GM20431 (cell line): ENCODE results near the gene ABCC5.
"Not testable (repeated sequence)": the region's sequence is repeated elsewhere in the genome, so short reads cannot be mapped to it uniquely, and the experiment has no call there.

Source experiments
- in situ Hi-C: fragments of 300-500 bp; cut with MseI, MboI; formaldehyde crosslinking; loops from one replicate; pipeline ENCODE4 v1.15.0; 2020; ENCODE audit warnings: low sequenced_read_pairs; ENCODE audit not compliant: unreplicated experiment

ABCC5 gene

GRCh38 chr3:184016811-184017671 lies 643 bp downstream of the ABCC5 start:
- in situ Hi-C loops, result loop anchor here (10.0 kb wide), 1 partner anchor 112 kb away; no protein-coding TSS in a partner anchor

GRCh38 chr3:184016169-184016570 lies 1.5 kb downstream of the ABCC5 start:
- in situ Hi-C loops, result loop anchor here (10.0 kb wide), 1 partner anchor 111 kb away; no protein-coding TSS in a partner anchor

- in situ Hi-C loops, result loop anchor here (10.0 kb wide), 1 partner anchor 111 kb away; no protein-coding TSS in a partner anchor
These were observed 2.2 kb downstream of the ABCC5 start for GRCh38 chr3:184015381-184016019.

GRCh38 chr3:184011937-184012889 lies 5.5 kb downstream of the ABCC5 start:
- in situ Hi-C loops, result loop anchor here (10.0 kb wide), 1 partner anchor 107 kb away; no protein-coding TSS in a partner anchor

GRCh38 chr3:184011230-184011876 lies 6.3 kb downstream of the ABCC5 start:
- in situ Hi-C loops, result loop anchor here (10.0 kb wide), 1 partner anchor 107 kb away; no protein-coding TSS in a partner anchor

- in situ Hi-C loops, result no loop called here
These were observed 9.5 kb downstream of the ABCC5 start for GRCh38 chr3:184008161-184008560.

- in situ Hi-C loops, result not testable (repeated sequence)
These were observed 10.4 kb downstream of the ABCC5 start for GRCh38 chr3:184007143-184007813.

- in situ Hi-C loops, result no loop called here
These were observed 11.7 kb downstream of the ABCC5 start for GRCh38 chr3:184005941-184006507.

- in situ Hi-C loops, result no loop called here
These were observed 13.2 kb downstream of the ABCC5 start for GRCh38 chr3:184004476-184004875.

- in situ Hi-C loops, result no loop called here
These were observed 14.3 kb downstream of the ABCC5 start for GRCh38 chr3:184003187-184003967.

GRCh38 chr3:184002469-184002868 lies 15.2 kb downstream of the ABCC5 start:
- in situ Hi-C loops, result no loop called here

- in situ Hi-C loops, result no loop called here
These were observed 15.9 kb downstream of the ABCC5 start for GRCh38 chr3:184001761-184002160.

GRCh38 chr3:183991403-183991802 lies 26.3 kb downstream of the ABCC5 start:
- in situ Hi-C loops, result no loop called here

- in situ Hi-C loops, result no loop called here
These were observed 29.4 kb downstream of the ABCC5 start for GRCh38 chr3:183988216-183988790.

GRCh38 chr3:183987000-183987600 lies 30.6 kb downstream of the ABCC5 start:
- in situ Hi-C loops, result no loop called here

- in situ Hi-C loops, result no loop called here
These were observed 32.6 kb downstream of the ABCC5 start for GRCh38 chr3:183984749-183985729.
